Activated naive CD4-positive, alpha-beta T cell treated with Interleukin-2 at 50 U/mL for 16 hours (primary cell): ENCODE data around the gene AGBL4.

Experiments used
- DNase-seq: peaks from one replicate; pipeline ENCODE4 v3.0.0-alpha.2; 2020

The AGBL4 gene

DNA sequence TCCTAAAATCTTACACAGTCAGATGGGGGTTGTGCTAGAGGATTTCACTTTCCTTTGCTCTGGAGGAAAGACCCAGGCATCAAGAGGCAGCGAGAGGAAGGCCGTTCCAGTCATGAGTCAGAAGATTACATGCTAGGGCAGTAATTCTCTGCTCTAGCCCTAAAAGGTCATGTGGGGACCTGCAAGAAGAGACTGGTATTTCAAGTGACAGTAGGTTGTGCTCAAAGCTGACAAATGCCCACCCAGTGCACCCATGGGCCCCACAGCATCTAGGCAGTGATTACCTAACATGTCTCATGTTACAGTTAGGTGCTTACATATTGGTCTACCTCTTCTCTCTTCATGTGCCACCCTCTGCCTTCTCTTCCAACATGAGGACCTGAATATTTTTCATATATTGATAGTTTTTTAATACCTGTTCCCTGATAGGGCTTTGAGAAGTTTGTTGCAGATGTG lies 1147.4 kb downstream of the AGBL4 start:
- no peak for DNase-seq

DNA sequence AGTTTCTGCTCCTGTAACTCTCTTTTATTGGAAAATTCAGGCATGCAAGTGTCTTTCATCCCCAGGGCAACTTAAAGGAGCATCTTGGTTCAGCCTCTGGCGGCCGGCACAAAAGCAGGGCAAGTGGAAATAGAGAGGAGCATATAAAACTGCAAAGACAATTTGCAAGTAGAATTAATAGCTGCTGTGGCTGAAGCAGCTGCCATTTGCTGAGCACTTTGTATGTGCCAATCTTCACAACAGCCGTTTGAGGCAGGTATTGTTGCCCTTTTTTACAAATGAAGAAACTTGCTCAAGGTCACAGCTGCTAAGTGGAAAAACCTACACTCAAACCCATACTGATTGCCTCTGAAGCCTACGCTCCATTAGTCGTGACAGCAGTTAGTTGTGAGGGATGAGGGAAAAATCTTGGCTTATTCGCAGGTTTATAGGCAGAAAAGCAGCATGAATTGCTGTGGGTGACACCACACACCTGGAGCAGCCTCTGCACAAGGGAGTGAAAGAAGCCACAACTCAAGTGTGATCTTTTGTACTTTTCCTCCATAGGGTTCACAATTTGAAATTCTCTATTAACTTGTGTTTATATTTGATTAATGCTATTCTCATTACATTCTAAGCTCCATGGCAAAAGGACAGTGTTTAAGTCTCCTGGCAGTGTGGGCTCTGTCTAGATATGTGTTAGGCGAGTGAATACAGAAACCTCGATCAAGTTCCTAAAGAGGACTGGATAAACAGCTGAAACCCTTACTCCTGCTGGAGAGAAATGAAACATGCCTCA lies 1148.0 kb downstream of the AGBL4 start:
- DNase-seq, result no peak

DNA sequence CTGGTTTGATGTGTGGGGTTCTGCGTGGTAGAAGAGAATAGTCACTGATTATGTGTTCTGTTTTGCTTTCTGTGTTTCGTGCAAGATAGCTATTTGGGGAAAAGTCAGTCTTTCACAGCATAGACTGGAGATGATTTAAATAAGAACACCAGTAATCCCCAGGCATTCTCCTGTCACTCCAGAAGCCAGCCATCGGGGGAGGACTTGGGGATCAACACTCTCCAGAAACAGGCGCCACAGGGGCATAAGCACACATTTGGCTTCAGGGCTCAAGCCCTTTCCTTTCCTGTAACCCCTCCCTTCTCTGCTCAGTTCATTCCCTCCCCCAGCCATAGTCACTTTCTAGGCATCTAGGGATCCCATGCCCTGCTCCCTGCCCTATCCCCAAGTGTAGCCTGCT lies 1149.8 kb downstream of the AGBL4 start:
- DNase-seq, result no peak

DNA sequence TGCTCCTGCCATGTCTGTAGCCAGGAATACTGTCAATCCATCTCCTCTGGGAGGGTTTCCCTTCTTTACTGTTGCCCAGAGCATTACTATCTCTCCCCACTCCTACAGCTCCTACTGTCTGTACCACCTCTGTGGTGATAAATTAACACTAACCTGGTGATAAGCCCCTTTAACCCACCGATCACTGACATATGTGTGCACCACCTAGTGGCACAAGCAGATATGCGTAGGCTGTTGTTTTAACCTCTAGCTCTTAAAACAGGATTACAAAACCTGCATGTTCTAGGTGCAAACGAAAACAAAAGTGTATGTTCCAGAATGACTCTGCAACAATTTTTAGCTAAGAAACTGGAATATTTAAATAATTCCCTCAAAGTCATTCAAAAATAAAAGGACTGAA lies 1153.2 kb downstream of the AGBL4 start:
- no peak for DNase-seq

DNA sequence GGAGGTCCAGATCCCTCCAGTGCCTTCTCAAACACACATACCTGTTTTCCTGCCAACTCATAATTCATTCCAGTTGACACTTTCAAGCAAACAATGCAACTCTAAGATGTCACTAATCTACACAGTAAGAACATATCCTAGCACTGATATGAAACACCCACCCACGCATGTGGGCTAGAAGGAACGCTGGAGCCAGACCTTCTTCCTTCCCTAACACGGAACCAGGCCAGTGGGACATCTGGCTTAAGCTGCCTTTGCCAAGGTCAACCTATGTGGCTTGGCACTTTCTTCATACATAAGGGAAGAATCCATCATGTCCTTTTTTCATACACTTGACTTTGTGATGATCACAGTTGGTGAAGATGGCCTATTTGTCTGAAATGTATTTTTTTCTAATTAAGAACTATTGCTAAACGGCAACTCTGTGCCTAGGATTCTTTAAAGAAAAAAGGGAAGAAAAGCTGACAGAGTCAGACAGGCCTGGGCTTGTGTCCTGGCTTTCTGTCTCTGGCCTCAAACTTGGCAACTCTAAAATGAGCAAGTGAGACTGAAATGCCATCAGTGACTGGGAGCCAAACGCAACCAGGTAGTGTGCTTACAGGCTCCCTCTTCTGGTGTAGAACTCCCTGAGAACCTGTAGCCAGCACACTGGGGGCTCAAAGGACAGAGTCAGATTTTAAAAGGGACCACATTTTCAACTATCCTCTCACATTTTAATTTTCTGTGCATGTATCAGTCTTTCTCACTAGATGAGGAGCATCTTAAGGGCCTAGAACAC lies 1154.4 kb downstream of the AGBL4 start:
- DNase-seq, result no peak

DNA sequence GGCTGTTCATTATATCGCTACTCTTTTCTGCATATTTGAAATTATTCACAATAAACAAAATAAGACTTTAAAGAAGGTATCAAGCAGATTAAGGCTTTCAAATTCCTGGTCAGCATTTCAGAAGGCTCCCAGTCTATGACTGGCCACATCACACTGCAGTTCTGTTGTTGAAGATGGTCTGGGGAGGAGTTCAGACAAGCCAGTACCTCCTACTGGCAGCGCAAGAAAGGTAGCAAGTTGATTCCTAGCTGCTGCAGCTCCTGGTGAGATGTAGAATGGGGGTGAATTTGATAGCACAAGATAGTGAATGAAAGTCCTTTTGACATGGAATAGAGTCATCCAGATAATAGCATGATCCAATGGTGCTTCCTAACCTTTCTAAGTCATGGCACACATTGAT lies 1158.8 kb downstream of the AGBL4 start:
- no peak for DNase-seq

DNA sequence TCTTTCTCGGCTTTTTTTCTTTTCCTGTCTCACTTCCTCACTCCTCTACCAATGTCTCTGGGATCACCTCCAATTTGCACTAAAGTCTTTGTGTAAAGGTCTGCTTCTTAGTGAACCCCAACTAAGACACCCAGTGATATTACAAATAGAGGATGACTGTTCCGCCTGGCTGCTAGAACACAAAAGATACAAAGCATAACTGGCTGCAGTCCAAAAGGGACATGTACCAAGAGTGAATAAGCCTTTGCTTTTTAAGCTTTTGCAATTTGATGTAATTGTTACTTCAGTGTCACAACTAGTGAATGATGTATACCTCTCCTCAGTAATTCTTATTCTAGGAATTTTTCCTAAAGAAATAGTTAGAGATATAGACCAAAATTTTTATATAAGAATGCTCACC lies 1164.3 kb downstream of the AGBL4 start:
- DNase-seq, result no peak

DNA sequence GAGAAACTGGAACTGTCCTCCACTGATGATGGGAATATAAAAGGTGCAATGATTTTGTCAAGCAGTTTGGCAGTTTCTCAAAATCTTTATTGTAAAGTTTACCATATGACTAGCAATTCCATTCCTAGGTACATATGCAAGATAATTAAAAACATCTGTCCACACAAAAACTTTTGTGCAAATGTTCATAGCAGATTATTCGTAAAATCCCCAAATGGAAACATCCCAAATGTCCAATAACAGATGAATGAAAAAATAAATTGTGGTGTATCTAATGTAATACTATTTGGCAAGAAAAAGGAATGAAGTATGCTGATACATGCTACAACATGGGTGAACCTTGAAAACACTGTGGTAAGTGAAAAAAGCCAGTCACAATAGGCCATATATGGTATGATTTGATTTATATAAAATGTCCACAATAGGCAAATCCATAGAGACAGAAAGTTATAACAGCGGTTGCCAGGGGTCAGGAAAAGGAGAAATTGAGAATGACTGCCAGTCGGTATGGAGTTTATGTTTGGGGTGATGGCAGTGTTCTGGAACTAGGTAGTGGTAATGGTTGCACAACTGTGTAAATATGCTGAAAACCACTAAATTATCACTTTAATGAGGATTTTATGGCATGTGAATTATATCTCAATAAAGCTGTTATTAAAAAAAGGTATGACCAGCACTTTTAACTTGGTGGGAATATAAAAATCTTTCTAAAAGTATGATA lies 1165.4 kb downstream of the AGBL4 start:
- no peak for DNase-seq

DNA sequence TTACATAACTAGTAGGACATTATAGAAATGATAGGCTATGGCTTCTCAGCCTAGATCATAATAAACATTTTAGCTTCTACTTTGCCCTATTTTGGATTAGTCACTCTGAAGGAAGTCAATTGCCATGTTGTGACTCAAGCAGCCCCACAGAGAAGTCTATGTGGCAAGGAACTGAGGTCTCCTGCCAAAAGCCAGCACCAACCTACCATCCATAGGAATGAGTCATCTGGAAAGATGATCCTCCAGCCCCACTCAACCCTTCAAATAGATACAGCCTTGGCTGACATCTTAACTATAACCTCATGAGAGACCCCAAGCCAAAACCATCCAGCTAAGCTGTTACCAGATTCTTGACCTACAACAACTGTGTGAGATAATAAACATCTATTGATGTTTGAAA lies 1170.7 kb downstream of the AGBL4 start:
- no peak for DNase-seq

DNA sequence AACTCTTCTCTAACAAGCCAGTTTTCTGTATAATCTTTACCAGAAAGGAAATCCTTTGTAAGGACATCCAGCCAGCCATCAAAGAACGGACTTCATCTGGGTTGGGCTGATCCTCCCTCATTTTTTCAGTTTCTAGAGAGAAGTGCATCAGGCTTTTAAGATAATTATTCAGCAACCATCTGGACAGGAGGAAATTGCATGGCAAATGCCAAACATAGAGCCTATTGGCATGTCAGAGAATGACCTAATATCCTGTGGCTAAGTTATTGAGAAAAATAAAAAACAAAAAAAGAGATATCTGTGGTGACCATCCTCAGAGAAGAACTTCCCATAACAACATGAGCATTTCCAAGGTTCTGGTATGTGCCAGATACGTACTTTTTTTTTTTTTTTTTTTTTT lies 1172.1 kb downstream of the AGBL4 start:
- no peak for DNase-seq

DNA sequence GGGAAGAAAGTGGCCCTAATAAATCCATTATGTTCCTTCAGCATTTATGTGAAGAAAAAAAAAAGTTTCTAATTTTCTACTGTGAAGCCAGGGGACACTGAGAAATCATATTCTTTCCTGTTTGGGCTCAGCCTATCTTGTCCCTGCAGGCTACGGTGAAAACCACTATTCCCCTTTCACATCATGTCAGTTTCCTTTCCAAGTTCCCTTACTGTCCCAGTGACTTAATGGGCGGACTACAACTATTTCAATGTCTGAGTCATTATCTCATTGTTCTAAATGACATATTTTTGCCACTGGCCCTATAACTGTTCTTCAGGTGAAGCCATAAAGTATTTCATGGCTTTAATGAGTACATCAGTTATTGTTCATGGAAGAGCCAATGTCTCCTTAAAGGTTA lies 1175.7 kb downstream of the AGBL4 start:
- no peak for DNase-seq

DNA sequence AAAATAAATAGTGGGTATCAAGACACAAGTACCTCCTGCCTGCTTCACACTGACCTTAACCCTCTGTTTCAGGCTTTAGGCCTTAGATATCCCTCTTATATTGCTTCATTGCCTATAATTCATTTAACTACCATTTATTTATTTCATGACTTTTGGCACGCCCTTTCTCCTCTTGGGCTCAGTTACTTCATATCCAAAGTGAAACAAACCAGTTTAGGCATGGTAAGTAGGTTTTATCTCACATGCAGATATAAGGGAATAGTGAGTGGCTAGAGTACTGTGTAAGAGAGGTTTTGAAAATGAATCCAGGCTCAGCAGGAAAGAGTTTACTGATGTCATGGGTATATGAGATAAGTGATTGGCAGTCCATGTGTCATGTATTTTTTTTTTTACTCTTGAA lies 1177.3 kb downstream of the AGBL4 start:
- DNase-seq, result no peak

DNA sequence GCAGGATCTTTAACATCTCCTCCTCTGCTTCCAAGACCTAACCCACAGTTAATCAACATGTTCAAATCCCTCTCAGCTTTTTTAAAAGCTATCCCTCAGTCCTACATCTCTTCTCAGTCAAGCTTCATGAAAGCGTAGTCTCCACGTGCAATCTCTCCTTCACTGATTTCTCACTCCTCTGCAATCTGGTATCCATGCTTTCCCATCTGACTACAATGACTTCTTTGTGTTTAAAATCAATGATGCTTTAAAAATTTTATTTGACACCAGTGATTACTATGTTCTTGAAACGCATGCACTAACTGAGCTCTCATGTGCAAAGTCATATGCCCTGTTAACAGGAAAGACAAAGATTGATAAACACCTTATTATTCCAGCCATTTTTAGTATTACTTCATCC lies 1179.6 kb downstream of the AGBL4 start:
- DNase-seq, result no peak

DNA sequence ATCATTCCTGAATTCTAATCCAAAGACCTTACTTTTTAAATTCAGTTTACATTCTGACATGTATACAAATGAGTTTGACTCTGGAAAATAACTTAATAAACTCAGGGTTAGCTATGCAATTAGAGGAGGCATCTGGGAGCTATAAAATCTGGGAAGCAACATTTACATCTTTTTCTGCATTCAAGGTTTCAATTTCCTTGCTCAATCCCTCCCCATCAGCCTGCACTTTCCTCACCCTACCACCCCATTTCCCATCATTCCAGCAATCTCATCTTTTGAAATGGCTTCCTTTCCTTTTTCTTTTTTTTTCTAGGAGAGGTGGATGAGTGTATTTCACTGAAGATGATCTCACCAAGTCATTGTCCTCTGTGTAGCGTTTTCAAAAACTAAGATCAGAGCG lies 1181.8 kb downstream of the AGBL4 start:
- DNase-seq, result no peak

DNA sequence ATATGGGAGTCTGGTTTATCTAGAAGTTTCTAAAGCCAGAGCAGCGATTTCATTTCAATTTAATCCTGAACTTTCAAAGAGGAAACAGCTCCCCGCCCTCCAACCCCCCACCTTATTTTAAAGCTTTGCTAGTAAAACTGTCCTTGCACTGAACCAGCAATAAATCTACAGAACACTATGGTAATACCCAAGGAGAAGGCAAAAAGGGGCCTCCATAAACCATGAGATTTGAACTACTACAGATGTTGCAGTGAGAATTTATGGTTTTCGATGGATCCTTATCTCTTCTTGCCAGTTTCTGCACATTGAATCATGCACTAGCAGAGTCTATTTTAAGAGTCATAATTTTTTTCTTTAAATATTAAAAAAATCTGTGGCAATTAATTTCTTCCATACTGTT lies 1182.3 kb downstream of the AGBL4 start:
- no peak for DNase-seq

DNA sequence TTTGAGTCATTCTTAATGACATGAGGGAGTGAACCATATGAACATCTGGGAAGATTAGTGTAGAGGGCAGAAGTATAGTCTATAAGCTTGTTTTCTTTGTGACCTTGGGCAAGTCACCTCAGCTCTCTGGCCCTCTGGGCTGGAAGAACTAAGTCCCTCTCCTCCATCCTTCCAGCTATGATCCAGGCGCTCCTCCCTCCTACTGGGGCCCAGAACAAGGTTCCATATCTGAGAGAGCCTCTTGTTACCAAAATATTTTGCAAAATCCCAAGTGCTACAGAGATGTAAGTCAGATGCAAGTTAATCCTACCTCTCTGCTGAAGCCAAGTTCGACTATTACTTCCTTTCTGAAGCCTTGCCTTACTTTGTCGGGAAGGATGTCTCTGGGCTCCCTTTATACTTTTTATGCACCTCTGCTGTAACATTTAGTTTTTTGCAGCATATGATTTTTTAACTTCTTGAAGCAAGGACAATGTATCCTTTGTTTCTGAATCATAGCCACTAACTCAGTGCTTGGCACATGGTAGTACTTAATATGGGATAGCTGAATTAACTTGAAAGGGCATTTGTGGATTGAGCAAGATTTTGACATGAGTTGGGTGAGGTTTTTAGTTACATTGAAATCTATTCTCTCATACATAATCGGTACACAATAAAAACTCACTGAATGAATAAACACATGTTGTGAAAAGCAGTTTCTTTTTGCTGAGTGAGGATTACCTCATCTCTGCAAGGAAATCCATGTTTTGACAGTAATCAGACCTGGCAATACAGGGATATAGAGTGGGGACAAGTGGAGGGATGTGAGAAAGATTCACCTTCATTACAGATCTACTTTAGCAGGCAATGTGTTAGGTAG lies 1192.4 kb downstream of the AGBL4 start:
- DNase-seq, result no peak

DNA sequence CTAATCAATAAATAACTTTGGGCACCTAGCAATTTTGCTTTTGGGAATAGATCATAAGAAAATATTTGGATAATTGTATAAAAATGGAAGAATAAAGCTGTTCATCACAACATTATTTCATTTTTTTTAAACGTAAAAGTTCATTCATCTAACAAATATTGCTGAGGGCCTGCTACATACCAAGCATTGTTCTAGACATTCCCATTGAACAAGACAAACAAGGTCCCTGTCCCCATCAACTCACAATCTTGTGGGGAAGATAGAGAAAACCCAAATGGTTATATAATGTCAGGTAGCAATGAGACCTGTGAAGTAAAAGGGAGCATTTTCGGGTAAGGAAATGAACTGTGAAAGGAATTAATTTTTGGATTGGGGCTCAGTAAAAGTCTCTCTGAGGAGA lies 1193.0 kb downstream of the AGBL4 start:
- DNase-seq, result no peak

DNA sequence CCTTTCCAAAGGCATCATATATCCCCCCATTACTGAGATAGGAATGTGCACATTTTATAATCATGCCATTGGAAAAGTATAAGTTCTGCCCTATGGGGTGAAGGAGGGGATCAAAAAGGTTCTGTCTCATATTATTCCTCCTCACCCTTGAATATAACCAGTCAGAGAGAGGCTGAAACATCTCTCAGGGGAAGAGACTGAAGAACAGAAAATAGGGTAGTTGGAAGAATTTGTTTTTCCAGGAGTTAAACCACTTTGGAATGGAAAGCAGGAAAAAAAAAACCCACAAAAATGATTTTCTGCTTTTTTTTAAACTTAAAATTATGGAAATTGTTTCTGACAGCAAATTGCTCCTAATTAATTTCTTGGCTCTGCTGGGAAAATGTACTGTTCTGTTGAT lies 1194.3 kb downstream of the AGBL4 start:
- DNase-seq, result no peak

DNA sequence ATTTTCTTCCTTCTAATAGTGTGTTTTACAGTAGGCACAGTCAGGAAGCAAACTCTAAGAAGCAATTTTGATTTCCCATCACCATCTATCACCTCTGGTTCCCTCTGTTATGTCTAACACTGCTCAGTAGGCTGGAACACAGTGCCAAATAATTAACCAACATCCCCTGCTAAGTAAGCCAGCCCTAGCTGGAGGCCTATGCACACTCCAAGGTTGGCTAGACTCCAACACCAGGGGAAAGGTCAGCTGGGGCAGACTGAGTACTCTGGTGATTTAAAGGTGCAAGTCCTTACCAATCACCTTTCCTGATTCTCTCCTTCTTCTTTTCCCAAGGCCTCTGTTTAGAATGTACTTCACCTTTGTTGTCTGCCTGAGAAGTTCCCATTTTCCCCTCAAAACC lies 1200.6 kb downstream of the AGBL4 start:
- no peak for DNase-seq

DNA sequence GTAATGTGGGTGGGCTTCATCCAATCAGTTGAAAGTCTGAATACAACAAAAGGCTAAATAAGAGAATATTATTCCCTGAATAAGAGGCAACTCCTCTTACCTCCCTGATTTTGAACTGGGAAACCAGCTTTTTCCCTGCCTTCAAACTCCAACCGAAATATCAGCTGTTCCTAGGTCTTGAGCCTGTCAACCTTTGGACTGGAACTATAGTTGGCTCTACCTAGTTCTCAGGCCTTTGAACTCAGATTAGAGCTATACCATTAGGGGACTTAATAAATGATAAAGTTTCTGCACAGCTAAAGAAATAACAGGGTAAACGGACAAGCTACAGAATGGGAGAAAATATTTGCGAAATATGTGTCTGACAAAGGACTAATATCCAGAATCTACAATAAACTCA lies 1203.3 kb downstream of the AGBL4 start:
- no peak for DNase-seq

DNA sequence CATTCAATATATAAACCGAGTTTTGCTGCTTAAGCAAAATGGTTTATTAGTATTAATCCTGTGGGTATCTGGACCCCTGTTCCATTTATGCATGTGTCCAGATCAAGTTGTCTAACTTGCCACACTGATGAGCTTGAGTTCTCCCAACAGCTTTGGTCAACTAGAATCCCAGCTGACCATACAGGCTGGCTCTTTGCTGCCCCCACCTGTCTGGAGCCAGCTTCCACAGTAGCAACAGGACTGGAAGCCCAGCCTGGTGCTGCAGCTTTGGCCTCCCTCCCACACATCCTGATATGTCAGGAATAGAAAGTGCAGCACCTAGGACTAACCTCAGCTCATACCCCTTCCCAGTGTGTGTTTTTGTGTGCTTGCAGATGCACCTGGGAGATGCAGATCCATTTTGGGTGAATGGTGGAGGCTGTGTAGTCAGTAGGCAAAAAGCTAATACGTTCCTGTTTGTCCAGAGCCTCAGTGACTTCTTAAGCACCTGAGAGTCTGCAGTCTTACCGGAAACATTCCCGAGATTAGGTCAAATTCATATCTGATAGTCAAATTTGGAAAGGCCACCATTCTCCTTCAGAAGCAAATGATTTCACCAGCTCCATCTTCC lies 1206.1 kb downstream of the AGBL4 start:
- DNase-seq, result no peak

DNA sequence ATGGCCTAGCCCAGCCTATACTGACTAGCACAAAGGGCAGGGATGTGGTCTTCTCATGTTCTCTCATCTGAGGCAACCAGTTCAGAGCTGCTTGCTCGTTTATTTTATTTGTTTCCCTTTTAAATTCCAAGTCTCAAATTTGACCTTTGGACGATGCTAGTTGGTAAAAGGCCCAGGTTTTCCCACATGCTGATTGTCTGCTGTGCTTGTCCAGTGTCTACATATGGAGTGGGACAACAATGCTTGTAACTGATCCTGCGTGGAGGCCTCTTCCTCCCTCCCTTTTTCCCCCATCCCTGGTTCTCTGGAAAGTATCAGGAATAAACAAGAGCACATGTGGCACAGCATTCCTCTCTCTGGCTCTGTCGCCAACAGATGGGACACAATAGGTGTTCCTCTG lies 1213.0 kb downstream of the AGBL4 start:
- DNase-seq, result no peak
